Measurements from ENCODE around the gene ARL6IP4. TPM values are rescaled to one million over a fixed set of nuclear protein-coding genes. Genes with fewer than 3 reads are reported as not detected.

ARL6IP4 gene
- total RNA-seq, 1 experiment from 2014 or later = 133 TPM

- TF ChIP-seq, protein P1, sequence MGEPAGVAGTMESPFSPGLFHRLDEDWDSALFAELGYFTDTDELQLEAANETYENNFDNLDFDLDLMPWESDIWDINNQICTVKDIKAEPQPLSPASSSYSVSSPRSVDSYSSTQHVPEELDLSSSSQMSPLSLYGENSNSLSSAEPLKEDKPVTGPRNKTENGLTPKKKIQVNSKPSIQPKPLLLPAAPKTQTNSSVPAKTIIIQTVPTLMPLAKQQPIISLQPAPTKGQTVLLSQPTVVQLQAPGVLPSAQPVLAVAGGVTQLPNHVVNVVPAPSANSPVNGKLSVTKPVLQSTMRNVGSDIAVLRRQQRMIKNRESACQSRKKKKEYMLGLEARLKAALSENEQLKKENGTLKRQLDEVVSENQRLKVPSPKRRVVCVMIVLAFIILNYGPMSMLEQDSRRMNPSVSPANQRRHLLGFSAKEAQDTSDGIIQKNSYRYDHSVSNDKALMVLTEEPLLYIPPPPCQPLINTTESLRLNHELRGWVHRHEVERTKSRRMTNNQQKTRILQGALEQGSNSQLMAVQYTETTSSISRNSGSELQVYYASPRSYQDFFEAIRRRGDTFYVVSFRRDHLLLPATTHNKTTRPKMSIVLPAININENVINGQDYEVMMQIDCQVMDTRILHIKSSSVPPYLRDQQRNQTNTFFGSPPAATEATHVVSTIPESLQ (CRISPR knock-in tag; IDR thresholded peaks at IDR 0.05) = no peak
- TF ChIP-seq ZNF512 (CRISPR knock-in tag; IDR thresholded peaks at IDR 0.05; ENCODE audit: borderline replicate concordance) (no peak), GTF2I (CRISPR knock-in tag; conservative IDR thresholded peaks at IDR 0.05) (no peak), MXD4 (CRISPR knock-in tag; IDR thresholded peaks at IDR 0.05; ENCODE audit: borderline replicate concordance) (no peak), CREM (CRISPR knock-in tag; IDR thresholded peaks at IDR 0.05) (no peak)
Measured at GRCh38 chr12:122966743-122967550, 13.5 kb upstream of the ARL6IP4 start (continued).

GRCh38 chr12:122968104-122968503 is 12.4 kb upstream of the ARL6IP4 start:
- CTCF ChIA-PET = interaction anchor here (2.3 kb wide), 1 partner anchor 100 kb away, joined by 13 read pairs; no protein-coding TSS in a partner anchor
- no peak for TF ChIP-seq ZNF121 (CRISPR knock-in tag; IDR thresholded peaks at IDR 0.05)
- TF ChIP-seq ZNF232 (CRISPR knock-in tag; IDR thresholded peaks at IDR 0.05) = no peak
- TF ChIP-seq ZNF671 (CRISPR knock-in tag; IDR thresholded peaks at IDR 0.05) = no peak
- TF ChIP-seq ETV6 (CRISPR knock-in tag; IDR thresholded peaks at IDR 0.05) = no peak
- no peak for TF ChIP-seq FOXJ3 (CRISPR knock-in tag; IDR thresholded peaks at IDR 0.05; ENCODE audit: borderline replicate concordance)
- no peak for TF ChIP-seq SMAD3 (CRISPR knock-in tag; IDR thresholded peaks at IDR 0.05; ENCODE audit: borderline replicate concordance)
- TF ChIP-seq, protein P2, sequence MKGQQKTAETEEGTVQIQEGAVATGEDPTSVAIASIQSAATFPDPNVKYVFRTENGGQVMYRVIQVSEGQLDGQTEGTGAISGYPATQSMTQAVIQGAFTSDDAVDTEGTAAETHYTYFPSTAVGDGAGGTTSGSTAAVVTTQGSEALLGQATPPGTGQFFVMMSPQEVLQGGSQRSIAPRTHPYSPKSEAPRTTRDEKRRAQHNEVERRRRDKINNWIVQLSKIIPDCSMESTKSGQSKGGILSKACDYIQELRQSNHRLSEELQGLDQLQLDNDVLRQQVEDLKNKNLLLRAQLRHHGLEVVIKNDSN (CRISPR knock-in tag; IDR thresholded peaks at IDR 0.05) = no peak
- no peak for TF ChIP-seq CBFB (CRISPR knock-in tag; IDR thresholded peaks at IDR 0.05; ENCODE audit: low read depth)
- no peak for TF ChIP-seq ZNF416 (CRISPR knock-in tag; IDR thresholded peaks at IDR 0.05)
- no peak for TF ChIP-seq IRF2 (CRISPR knock-in tag; IDR thresholded peaks at IDR 0.05; ENCODE audit: borderline replicate concordance, low read depth)
- TF ChIP-seq ZNF423 (CRISPR knock-in tag; IDR thresholded peaks at IDR 0.05) = no peak
- no peak for TF ChIP-seq NR2C2 (CRISPR knock-in tag; IDR thresholded peaks at IDR 0.05)
- no peak for TF ChIP-seq KAT7 (CRISPR knock-in tag; IDR thresholded peaks at IDR 0.05; ENCODE audit: borderline replicate concordance)
- Mint-ChIP-seq H3K9me3 (no peaks in the 10 kb centered on the region), H3K27ac (no peak overlapping the region), H3K4me1 (peaks cover 19% of the 10 kb centered on the region), H3K4me3 (no peak overlapping the region), H3K27me3 (ENCODE audit: low read depth) (peaks cover 5% of the 10 kb centered on the region), H3K36me3 (no peaks in the 10 kb centered on the region)
- ATAC-seq (no peak), DNase-seq (ENCODE audit: low spot score) (no peak)
- POLR2A ChIA-PET = no interaction called here

GRCh38 chr12:122969676-122970075 is 10.8 kb upstream of the ARL6IP4 start:
- no peak for ATAC-seq
- no peaks in the 10 kb centered on the region for H3K36me3 Mint-ChIP-seq
- no peak for DNase-seq (ENCODE audit: low spot score)
- no peaks in the 10 kb centered on the region for H3K9me3 Mint-ChIP-seq
- no peak overlapping the region; the same call in 1 of the 2 replicates for H3K27ac Mint-ChIP-seq
- no peak overlapping the region for H3K4me3 Mint-ChIP-seq
- H3K4me1 Mint-ChIP-seq = peaks cover 12% of the 10 kb centered on the region
- H3K27me3 Mint-ChIP-seq (ENCODE audit: low read depth) = peaks cover 3% of the 10 kb centered on the region
- CTCF ChIA-PET = interaction anchor here (0.5 kb wide), 1 partner anchor 147 kb away, joined by 3 read pairs; no protein-coding TSS in a partner anchor
- POLR2A ChIA-PET = no interaction called here
- TF ChIP-seq IRF2 (CRISPR knock-in tag; IDR thresholded peaks at IDR 0.05; ENCODE audit: borderline replicate concordance, low read depth) (no peak), NR2C2 (CRISPR knock-in tag; IDR thresholded peaks at IDR 0.05) (no peak), PRRX2 (CRISPR knock-in tag; IDR thresholded peaks at IDR 0.05) (no peak), FOXP1 (CRISPR knock-in tag; IDR thresholded peaks at IDR 0.05; ENCODE audit: borderline replicate concordance) (no peak), ATF3 (CRISPR knock-in tag; conservative IDR thresholded peaks at IDR 0.05) (no peak), ZNF396 (CRISPR knock-in tag; IDR thresholded peaks at IDR 0.05; ENCODE audit: borderline replicate concordance) (no peak)

Data from WTC11 (cell line).